Measurements from ENCODE around the gene CSTF1. TPM values are rescaled to one million over a fixed set of nuclear protein-coding genes. Genes with fewer than 3 reads are reported as not detected.

The CSTF1 gene
- total and polyA plus RNA-seq, 2 donors from 2014 or later, result 16.2 to 30.7 TPM

- Histone ChIP-seq H3K9me3 (ENCODE audit: control insufficient read depth in 2 of 3, insufficient read depth in 1 of 3, low read length in 3 of 3) (no peaks in the 10 kb centered on the region), H3K9ac (ENCODE audit: low read length in 3 of 3) (no peak overlapping the region), H3K27ac (ENCODE audit: low read depth in 2 of 2, low read length in 2 of 2) (no peak overlapping the region), H3K36me3 (ENCODE audit: control insufficient read depth in 2 of 3, insufficient read depth in 3 of 3, low read length in 3 of 3) (no peaks in the 10 kb centered on the region), H3K27me3 (ENCODE audit: control insufficient read depth, insufficient read depth, low read length) (no peaks in the 10 kb centered on the region), H3K4me3 (ENCODE audit: low read length in 3 of 3) (no peak overlapping the region), H3K4me1 (ENCODE audit: control insufficient read depth in 2 of 3, insufficient read depth in 2 of 3, low read depth in 1 of 3, low read length in 3 of 3) (no peaks in the 10 kb centered on the region)
- TF ChIP-seq CTCF (IDR thresholded peaks at IDR 0.05; ENCODE audit: borderline replicate concordance, extremely low read depth, insufficient read depth), result no peak
- DNase-seq, result no peak
- intact Hi-C loops (cut with DNase I), result no loop called here
- FAIRE-seq, result no peak
These were observed 58.8 kb downstream of the CSTF1 start for GRCh38 chr20:56451056-56451765.

GRCh38 chr20:56453352-56453751 lies 60.9 kb downstream of the CSTF1 start:
- FAIRE-seq, result no peak
- no peaks in the 10 kb centered on the region for H3K9me3 ChIP-seq (ENCODE audit: control insufficient read depth in 2 of 3, insufficient read depth in 1 of 3, low read length in 3 of 3)
- H3K9ac ChIP-seq (ENCODE audit: low read length in 3 of 3), result no peak overlapping the region
- no peaks in the 10 kb centered on the region for H3K27me3 ChIP-seq (ENCODE audit: control insufficient read depth, insufficient read depth, low read length)
- no peak for TF ChIP-seq CTCF (IDR thresholded peaks at IDR 0.05; ENCODE audit: borderline replicate concordance, extremely low read depth, insufficient read depth)
- H3K4me1 ChIP-seq (ENCODE audit: control insufficient read depth in 2 of 3, insufficient read depth in 2 of 3, low read depth in 1 of 3, low read length in 3 of 3), result no peaks in the 10 kb centered on the region
- intact Hi-C loops (cut with DNase I), result no loop called here
- no peaks in the 10 kb centered on the region for H3K36me3 ChIP-seq (ENCODE audit: control insufficient read depth in 2 of 3, insufficient read depth in 3 of 3, low read length in 3 of 3)
- DNase-seq, result no peak
- H3K27ac ChIP-seq (ENCODE audit: low read depth in 2 of 2, low read length in 2 of 2), result no peak overlapping the region
- no peak overlapping the region for H3K4me3 ChIP-seq (ENCODE audit: low read length in 3 of 3)

GRCh38 chr20:56454754-56455153 lies 62.3 kb downstream of the CSTF1 start:
- no peak overlapping the region for H3K4me3 ChIP-seq (ENCODE audit: low read length in 3 of 3)
- DNase-seq (no peak), FAIRE-seq (no peak)
- no peak overlapping the region for H3K9ac ChIP-seq (ENCODE audit: low read length in 3 of 3)
- no peaks in the 10 kb centered on the region for H3K4me1 ChIP-seq (ENCODE audit: control insufficient read depth in 2 of 3, insufficient read depth in 2 of 3, low read depth in 1 of 3, low read length in 3 of 3)
- intact Hi-C loops (cut with DNase I), result no loop called here
- no peaks in the 10 kb centered on the region for H3K9me3 ChIP-seq (ENCODE audit: control insufficient read depth in 2 of 3, insufficient read depth in 1 of 3, low read length in 3 of 3)
- no peaks in the 10 kb centered on the region for H3K36me3 ChIP-seq (ENCODE audit: control insufficient read depth in 2 of 3, insufficient read depth in 3 of 3, low read length in 3 of 3)
- H3K27ac ChIP-seq (ENCODE audit: low read depth in 2 of 2, low read length in 2 of 2), result no peak overlapping the region
- no peaks in the 10 kb centered on the region for H3K27me3 ChIP-seq (ENCODE audit: control insufficient read depth, insufficient read depth, low read length)
- TF ChIP-seq CTCF (IDR thresholded peaks at IDR 0.05; ENCODE audit: borderline replicate concordance, extremely low read depth, insufficient read depth), result no peak

Other genes starting within 250 kb of the CSTF1 start
- gene MC3R, start 143.9 kb upstream of the CSTF1 start, total RNA-seq, result not detected
- gene MC3R, start 143.9 kb upstream of the CSTF1 start, polyA plus RNA-seq (ENCODE audit: insufficient read depth, low read depth, low replicate concordance), result not detected
- gene FAM210B, start 33.7 kb upstream of the CSTF1 start, total RNA-seq, result 27.2 TPM
- gene FAM210B, start 33.7 kb upstream of the CSTF1 start, polyA plus RNA-seq (ENCODE audit: insufficient read depth, low read depth, low replicate concordance), result 34.5 TPM
- gene AURKA, start 430 bp upstream of the CSTF1 start, total RNA-seq, result 2.7 TPM
- 3.3 TPM for gene AURKA, start 430 bp upstream of the CSTF1 start, polyA plus RNA-seq (ENCODE audit: insufficient read depth, low read depth, low replicate concordance)
- 3.0 TPM for gene CASS4, start 19.6 kb downstream of the CSTF1 start, total RNA-seq
- gene CASS4, start 19.6 kb downstream of the CSTF1 start, polyA plus RNA-seq (ENCODE audit: insufficient read depth, low read depth, low replicate concordance), result 0.22 TPM
- 75.1 TPM for gene RTF2, start 76.0 kb downstream of the CSTF1 start, total RNA-seq
- 112 TPM for gene RTF2, start 76.0 kb downstream of the CSTF1 start, polyA plus RNA-seq (ENCODE audit: insufficient read depth, low read depth, low replicate concordance)
- gene FAM209A, start 132.1 kb downstream of the CSTF1 start, total RNA-seq, result 0.38 TPM
- gene FAM209A, start 132.1 kb downstream of the CSTF1 start, polyA plus RNA-seq (ENCODE audit: insufficient read depth, low read depth, low replicate concordance), result not detected
- gene FAM209B, start 140.6 kb downstream of the CSTF1 start, total RNA-seq, result not detected
- not detected for gene FAM209B, start 140.6 kb downstream of the CSTF1 start, polyA plus RNA-seq (ENCODE audit: insufficient read depth, low read depth, low replicate concordance)
- gene TFAP2C, start 236.7 kb downstream of the CSTF1 start, total RNA-seq, result 1.4 TPM
- 0.65 TPM for gene TFAP2C, start 236.7 kb downstream of the CSTF1 start, polyA plus RNA-seq (ENCODE audit: insufficient read depth, low read depth, low replicate concordance)